ENCODE results near the gene ATP6V0B. TPM values are rescaled to one million over a fixed set of nuclear protein-coding genes. Genes with fewer than 3 reads are reported as not detected.
A peak's percentile ranks its signal among the peaks of the same experiment; 100 is the strongest.

ATP6V0B gene
- total and polyA plus RNA-seq, 2 of the 13 experiments (the other 11 are each of a cell fraction or from before 2014, with no cell fraction given) = 157 to 161 TPM

DNA sequence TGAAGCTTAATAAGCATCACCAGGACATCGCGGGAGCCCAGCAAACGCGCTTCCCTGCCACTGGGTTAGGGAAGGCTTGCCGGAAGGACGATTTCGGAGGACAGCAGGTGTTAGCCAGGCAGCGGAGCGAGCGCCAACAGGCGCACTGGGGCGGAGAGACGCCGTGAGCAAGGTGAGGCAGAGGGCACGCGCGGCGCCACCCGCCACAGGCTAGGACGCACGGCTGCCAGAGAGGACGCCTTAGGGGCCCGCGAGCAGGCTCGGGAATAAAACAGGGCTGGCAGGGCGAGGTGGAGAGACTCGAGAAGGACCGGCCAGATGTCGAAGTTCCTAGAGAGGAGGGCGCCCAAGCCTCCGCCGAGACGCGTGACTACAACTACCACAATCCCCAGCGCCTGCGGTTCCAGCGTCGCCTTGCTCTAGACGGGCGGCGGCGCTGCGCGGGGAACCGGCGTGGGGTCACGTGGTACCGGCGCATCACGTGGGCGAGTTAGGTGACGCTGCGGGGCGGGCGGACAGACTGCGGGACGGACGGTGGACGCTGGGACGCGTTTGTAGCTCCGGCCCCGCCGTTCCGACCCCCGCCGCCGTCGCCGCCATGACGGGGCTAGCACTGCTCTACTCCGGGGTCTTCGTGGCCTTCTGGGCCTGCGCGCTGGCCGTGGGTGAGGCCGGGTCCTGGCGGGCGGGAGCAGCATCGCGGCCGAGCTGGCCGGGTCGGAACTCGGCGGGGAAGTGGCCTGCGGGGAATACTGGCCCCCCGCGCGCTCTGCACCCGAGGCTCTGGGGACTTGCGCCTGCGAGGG, at the start of gene ATP6V0B (continued):
- TF ChIP-seq, protein P1, sequence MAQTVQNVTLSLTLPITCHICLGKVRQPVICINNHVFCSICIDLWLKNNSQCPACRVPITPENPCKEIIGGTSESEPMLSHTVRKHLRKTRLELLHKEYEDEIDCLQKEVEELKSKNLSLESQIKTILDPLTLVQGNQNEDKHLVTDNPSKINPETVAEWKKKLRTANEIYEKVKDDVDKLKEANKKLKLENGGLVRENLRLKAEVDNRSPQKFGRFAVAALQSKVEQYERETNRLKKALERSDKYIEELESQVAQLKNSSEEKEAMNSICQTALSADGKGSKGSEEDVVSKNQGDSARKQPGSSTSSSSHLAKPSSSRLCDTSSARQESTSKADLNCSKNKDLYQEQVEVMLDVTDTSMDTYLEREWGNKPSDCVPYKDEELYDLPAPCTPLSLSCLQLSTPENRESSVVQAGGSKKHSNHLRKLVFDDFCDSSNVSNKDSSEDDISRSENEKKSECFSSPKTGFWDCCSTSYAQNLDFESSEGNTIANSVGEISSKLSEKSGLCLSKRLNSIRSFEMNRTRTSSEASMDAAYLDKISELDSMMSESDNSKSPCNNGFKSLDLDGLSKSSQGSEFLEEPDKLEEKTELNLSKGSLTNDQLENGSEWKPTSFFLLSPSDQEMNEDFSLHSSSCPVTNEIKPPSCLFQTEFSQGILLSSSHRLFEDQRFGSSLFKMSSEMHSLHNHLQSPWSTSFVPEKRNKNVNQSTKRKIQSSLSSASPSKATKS (CRISPR knock-in tag; IDR thresholded peaks at IDR 0.05) = no peak; the same call in 1 of the 2 replicates
- TF ChIP-seq ZNF207 (IDR thresholded peaks at IDR 0.05; ENCODE audit: borderline replicate concordance) = no peak
- TF ChIP-seq ZMYM3 (CRISPR knock-in tag; IDR thresholded peaks at IDR 0.05) = no peak
- TF ChIP-seq, protein P2, sequence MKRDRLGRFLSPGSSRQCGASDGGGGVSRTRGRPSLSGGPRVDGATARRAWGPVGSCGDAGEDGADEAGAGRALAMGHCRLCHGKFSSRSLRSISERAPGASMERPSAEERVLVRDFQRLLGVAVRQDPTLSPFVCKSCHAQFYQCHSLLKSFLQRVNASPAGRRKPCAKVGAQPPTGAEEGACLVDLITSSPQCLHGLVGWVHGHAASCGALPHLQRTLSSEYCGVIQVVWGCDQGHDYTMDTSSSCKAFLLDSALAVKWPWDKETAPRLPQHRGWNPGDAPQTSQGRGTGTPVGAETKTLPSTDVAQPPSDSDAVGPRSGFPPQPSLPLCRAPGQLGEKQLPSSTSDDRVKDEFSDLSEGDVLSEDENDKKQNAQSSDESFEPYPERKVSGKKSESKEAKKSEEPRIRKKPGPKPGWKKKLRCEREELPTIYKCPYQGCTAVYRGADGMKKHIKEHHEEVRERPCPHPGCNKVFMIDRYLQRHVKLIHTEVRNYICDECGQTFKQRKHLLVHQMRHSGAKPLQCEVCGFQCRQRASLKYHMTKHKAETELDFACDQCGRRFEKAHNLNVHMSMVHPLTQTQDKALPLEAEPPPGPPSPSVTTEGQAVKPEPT (CRISPR knock-in tag; IDR thresholded peaks at IDR 0.05; ENCODE audit: low read depth) = 0 out of 2 replicates have a peak, but pooled peaks have one; percentile 57
- TF ChIP-seq, protein P3, sequence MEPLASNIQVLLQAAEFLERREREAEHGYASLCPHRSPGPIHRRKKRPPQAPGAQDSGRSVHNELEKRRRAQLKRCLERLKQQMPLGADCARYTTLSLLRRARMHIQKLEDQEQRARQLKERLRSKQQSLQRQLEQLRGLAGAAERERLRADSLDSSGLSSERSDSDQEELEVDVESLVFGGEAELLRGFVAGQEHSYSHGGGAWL (CRISPR knock-in tag; IDR thresholded peaks at IDR 0.05) = peak; percentile 64; the same call in 1 of the 2 replicates
- TF ChIP-seq THYN1 (CRISPR knock-in tag; IDR thresholded peaks at IDR 0.05; ENCODE audit: borderline replicate concordance, low read depth) = no peak
- TF ChIP-seq, protein P4, sequence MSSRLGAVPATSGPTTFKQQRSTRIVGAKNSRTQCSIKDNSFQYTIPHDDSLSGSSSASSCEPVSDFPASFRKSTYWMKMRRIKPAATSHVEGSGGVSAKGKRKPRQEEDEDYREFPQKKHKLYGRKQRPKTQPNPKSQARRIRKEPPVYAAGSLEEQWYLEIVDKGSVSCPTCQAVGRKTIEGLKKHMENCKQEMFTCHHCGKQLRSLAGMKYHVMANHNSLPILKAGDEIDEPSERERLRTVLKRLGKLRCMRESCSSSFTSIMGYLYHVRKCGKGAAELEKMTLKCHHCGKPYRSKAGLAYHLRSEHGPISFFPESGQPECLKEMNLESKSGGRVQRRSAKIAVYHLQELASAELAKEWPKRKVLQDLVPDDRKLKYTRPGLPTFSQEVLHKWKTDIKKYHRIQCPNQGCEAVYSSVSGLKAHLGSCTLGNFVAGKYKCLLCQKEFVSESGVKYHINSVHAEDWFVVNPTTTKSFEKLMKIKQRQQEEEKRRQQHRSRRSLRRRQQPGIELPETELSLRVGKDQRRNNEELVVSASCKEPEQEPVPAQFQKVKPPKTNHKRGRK (CRISPR knock-in tag; IDR thresholded peaks at IDR 0.05) = no peak
- no peak for TF ChIP-seq NBN (conservative IDR thresholded peaks at IDR 0.05)
- TF ChIP-seq ZFP36 (IDR thresholded peaks at IDR 0.05; ENCODE audit: borderline replicate concordance, low read depth, low read length, partially characterized antibody) = no peak
- TF ChIP-seq, protein P5, sequence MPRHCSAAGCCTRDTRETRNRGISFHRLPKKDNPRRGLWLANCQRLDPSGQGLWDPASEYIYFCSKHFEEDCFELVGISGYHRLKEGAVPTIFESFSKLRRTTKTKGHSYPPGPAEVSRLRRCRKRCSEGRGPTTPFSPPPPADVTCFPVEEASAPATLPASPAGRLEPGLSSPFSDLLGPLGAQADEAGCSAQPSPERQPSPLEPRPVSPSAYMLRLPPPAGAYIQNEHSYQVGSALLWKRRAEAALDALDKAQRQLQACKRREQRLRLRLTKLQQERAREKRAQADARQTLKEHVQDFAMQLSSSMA (CRISPR knock-in tag; IDR thresholded peaks at IDR 0.05) = no peak
- TF ChIP-seq, protein P6, sequence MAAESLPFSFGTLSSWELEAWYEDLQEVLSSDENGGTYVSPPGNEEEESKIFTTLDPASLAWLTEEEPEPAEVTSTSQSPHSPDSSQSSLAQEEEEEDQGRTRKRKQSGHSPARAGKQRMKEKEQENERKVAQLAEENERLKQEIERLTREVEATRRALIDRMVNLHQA (CRISPR knock-in tag; IDR thresholded peaks at IDR 0.05) = no peak
- TF ChIP-seq RELA (CRISPR knock-in tag; IDR thresholded peaks at IDR 0.05) = peak; percentile 67; the same call in 1 of the 2 replicates
- peak; percentile 49 for TF ChIP-seq ZNF34 (CRISPR knock-in tag; IDR thresholded peaks at IDR 0.05; ENCODE audit: borderline replicate concordance)
- TF ChIP-seq, protein P7, sequence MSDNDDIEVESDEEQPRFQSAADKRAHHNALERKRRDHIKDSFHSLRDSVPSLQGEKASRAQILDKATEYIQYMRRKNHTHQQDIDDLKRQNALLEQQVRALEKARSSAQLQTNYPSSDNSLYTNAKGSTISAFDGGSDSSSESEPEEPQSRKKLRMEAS (IDR thresholded peaks at IDR 0.05) = peak; percentile 92
- TF ChIP-seq RAD21 (CRISPR knock-in tag; IDR thresholded peaks at IDR 0.05) = no peak; the same call in 1 of the 2 replicates
- TF ChIP-seq, protein P8, sequence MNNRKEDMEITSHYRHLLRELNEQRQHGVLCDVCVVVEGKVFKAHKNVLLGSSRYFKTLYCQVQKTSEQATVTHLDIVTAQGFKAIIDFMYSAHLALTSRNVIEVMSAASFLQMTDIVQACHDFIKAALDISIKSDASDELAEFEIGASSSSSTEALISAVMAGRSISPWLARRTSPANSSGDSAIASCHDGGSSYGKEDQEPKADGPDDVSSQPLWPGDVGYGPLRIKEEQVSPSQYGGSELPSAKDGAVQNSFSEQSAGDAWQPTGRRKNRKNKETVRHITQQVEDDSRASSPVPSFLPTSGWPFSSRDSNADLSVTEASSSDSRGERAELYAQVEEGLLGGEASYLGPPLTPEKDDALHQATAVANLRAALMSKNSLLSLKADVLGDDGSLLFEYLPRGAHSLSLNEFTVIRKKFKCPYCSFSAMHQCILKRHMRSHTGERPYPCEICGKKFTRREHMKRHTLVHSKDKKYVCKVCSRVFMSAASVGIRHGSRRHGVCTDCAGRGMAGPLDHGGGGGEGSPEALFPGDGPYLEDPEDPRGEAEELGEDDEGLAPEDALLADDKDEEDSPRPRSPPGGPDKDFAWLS (CRISPR knock-in tag; IDR thresholded peaks at IDR 0.05; ENCODE audit: borderline replicate concordance) = no peak
- TF ChIP-seq ZC3H4 (CRISPR knock-in tag; IDR thresholded peaks at IDR 0.05; ENCODE audit: borderline replicate concordance) = no peak
- TF ChIP-seq BHLHE40 (IDR thresholded peaks at IDR 0.05; ENCODE audit: low read length) = peak; percentile 62

Data from HepG2 (cell line).